ENCODE data around the gene MICALL1.

MICALL1 gene

GRCh38 chr22:37983860-37984791 is 78.0 kb downstream of the MICALL1 start, which contains the start of gene SOX10:
Gene SOX10, minus strand, starts transcription at chr22:37984555. Its CDS starts 771 bp downstream, at chr22:37983784.
- DNase-seq, result no peak

- DNase-seq, result no peak
These were observed 79.0 kb downstream of the MICALL1 start for GRCh38 chr22:37985050-37985585.

DNA sequence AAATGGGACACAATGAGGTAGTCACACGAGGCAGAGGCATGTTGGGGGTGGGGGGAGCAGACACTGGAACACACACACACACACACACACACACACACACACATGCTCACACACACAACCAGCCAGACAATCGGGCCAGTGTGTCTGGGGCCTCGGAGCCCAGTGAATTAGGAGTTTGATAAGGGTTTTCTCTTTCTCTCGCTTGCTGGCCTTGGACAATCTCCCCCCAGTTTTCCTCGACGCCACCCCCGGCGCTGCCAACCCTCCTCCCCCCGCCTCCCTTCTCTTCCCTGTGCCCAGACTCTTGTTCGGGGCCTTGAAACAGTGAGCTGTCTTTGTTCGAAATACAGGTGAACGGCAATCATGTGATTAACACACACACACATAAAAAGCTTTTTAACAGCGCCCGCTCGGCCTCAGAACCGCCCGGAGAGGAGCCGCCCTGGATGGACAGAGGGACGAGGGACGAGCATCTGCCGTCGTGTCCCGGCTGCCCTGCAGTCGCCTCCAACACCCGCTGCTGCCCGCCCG is 79.7 kb downstream of the MICALL1 start:
- DNase-seq, result no peak

- no peak for DNase-seq
These were observed 80.3 kb downstream of the MICALL1 start for GRCh38 chr22:37986371-37986770.

DNA sequence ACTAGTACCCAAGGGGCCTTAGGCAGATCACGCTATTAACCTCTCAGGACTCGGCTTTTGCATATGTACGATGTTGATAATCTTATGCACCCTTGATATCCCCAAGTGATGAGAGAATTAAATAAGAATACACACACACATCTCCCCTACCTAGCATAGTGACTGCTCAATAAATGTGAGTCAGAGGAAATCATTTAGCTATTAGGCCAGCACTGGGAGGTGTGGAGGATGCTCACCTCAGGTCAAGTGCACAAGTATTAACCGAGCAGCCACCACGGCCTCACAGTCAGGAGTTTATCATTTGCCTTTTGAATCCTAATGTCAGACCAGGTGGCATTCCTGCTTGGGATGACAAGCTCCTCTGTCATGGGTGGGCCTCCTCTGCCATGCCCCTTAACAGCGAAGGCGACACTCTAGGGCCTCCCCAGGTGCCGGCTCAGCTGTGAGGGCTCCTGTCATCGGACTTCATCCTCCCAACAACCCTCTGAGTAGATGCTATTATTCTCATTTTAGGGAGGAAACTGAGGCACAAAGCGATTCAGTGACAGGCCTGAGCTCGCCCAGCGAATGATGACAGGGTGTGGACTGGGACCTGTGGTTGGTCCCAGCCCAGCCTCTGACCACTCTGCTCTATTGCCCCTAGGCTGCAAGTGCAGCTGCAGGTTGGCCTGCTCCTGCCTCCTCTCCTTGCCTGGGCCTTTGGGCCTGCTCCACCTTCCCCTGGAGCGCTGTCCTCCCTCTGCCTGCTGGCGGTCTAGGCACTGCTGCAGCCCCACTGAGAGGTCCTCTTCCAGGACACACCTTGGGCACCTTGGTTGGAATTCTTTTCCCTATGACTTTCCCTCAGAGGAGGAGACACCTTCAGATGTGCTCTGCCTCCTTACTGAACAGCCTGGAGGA is 83.3 kb downstream of the MICALL1 start:
- DNase-seq, result no peak

GRCh38 chr22:37990301-37990700 is 84.2 kb downstream of the MICALL1 start:
- no peak for DNase-seq

- DNase-seq, result no peak
These were observed 84.8 kb downstream of the MICALL1 start for GRCh38 chr22:37990862-37991261.

DNA sequence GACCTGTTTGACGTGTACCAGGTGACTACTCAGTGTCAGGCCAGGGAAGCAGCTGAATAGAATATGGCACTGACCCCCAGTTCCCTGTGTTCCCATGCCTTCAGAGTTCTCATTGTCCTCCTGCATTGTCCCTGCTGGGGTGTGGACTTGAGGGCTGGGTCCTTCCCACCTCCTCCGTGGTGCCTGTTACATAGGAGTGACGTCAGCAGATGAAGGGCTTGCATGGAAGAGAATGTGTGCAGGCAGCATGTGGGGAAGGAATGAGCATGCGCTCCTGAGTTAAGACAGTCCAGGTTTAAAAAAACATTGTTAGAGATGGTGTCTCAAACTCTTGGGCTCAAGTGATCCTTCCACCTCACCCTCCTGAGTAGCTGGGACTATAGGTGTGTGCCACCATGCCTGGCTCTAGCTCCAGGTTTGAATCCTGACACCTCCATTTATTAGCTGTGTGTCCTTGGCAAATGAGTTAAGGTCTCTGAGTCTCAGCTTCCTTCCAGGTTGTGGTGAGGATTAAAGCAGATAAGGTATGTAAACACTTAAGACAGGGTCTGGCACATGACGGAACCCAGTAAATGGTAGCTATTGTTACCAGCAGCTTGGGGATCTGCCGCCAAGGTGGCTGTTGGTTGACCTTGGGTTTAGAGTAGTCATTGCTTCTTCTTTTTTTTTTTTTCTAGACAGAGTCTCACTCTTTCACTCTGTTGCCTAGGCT is 85.8 kb downstream of the MICALL1 start:
- DNase-seq, result no peak
